ENCODE data around the gene P2RY2. TPM values are rescaled to one million over a fixed set of nuclear protein-coding genes. Genes with fewer than 3 reads are reported as not detected.

P2RY2 gene
- total RNA-seq, 2 experiments from 2014 or later, result not detected

DNA sequence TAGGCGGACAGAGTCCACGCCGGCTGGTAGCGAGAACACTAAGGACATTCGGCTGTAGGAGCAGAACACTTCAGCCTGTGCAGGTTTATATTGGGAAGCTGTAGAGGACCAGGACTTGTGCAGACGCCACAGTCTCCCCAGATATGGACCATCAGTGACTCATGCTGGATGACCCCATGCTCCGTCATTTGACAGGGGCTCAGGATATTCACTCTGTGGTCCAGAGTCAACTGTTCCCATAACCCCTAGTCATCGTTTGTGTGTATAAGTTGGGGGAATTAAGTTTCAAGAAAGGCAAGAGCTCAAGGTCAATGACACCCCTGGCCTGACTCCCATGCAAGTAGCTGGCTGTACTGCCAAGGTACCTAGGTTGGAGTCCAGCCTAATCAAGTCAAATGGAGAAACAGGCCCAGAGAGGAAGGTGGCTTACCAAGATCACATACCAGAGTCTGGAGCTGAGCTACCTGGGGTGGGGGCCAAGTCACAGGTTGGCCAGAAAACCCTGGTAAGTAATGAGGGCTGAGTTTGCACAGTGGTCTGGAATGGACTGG is 17.2 kb downstream of the P2RY2 start:
- TF ChIP-seq, protein P1, sequence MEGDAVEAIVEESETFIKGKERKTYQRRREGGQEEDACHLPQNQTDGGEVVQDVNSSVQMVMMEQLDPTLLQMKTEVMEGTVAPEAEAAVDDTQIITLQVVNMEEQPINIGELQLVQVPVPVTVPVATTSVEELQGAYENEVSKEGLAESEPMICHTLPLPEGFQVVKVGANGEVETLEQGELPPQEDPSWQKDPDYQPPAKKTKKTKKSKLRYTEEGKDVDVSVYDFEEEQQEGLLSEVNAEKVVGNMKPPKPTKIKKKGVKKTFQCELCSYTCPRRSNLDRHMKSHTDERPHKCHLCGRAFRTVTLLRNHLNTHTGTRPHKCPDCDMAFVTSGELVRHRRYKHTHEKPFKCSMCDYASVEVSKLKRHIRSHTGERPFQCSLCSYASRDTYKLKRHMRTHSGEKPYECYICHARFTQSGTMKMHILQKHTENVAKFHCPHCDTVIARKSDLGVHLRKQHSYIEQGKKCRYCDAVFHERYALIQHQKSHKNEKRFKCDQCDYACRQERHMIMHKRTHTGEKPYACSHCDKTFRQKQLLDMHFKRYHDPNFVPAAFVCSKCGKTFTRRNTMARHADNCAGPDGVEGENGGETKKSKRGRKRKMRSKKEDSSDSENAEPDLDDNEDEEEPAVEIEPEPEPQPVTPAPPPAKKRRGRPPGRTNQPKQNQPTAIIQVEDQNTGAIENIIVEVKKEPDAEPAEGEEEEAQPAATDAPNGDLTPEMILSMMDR (IDR thresholded peaks at IDR 0.05), result no peak
- DNase-seq (no peak), ATAC-seq (ENCODE audit: poor library complexity) (no peak)
- H3K27me3 Mint-ChIP-seq, result no peaks in the 10 kb centered on the region
- H3K36me3 Mint-ChIP-seq (ENCODE audit: low read depth), result no peaks in the 10 kb centered on the region
- ChIA-PET CTCF (interaction anchor here (0.6 kb wide), 1 partner anchor 1860 kb away, joined by 3 read pairs; no protein-coding TSS in a partner anchor), POLR2A (no interaction called here)
- Histone ChIP-seq H3K27ac (ENCODE audit: low read depth in 1 of 2, low read length in 2 of 2) (no peak overlapping the region), H3K36me3 (ENCODE audit: insufficient read depth, low read length) (no peaks in the 10 kb centered on the region), H3K27me3 (ENCODE audit: control insufficient read depth in 1 of 2, insufficient read depth in 2 of 2, low read length in 2 of 2) (no peaks in the 10 kb centered on the region), H3K9me3 (ENCODE audit: control insufficient read depth in 1 of 2, insufficient read depth in 1 of 2, low read length in 2 of 2) (no peaks in the 10 kb centered on the region), H3K4me3 (ENCODE audit: low read length) (no peak overlapping the region), H3K4me1 (ENCODE audit: insufficient read depth, low read length) (no peaks in the 10 kb centered on the region)
- H3K27ac Mint-ChIP-seq, result no peak overlapping the region
- intact Hi-C loops (cut with DNase I, micrococcal nuclease), result no loop called here
- H3K4me3 Mint-ChIP-seq, result no peak overlapping the region
- no peaks in the 10 kb centered on the region for H3K9me3 Mint-ChIP-seq
- no peaks in the 10 kb centered on the region for H3K4me1 Mint-ChIP-seq (ENCODE audit: low read depth)

DNA sequence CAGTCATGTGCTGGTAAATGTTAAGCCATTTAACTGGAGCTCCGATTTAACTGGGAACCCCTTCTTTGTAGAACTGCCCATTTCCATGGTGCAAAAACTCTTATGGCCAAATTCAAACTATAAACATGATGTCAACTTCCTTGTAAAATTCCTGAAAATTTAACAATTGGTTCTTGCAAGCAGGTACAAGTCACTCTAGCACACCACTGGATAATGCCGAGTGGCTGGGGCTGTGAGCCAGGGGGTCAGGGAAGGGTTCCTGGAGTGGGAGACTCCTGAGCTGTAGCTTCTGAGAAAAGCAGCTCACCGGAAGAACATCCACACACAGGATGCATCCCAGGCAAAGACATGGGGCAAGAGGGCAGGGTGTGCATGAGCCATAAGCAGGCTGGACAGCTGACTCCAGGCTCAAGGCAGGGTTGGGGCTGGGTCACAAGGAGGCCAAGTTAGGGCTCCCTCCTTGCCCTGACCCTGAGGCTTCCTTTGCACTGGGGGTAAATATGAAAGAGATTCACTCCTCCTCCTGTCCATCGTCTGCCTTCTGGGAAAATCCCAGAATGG is 18.2 kb downstream of the P2RY2 start:
- DNase-seq (no peak), ATAC-seq (ENCODE audit: poor library complexity) (no peak)
- no peaks in the 10 kb centered on the region for H3K36me3 ChIP-seq (ENCODE audit: insufficient read depth, low read length)
- H3K36me3 Mint-ChIP-seq (ENCODE audit: low read depth), result no peaks in the 10 kb centered on the region
- no peaks in the 10 kb centered on the region for H3K27me3 ChIP-seq (ENCODE audit: control insufficient read depth in 1 of 2, insufficient read depth in 2 of 2, low read length in 2 of 2)
- H3K27ac ChIP-seq (ENCODE audit: low read depth in 1 of 2, low read length in 2 of 2), result no peak overlapping the region
- H3K9me3 Mint-ChIP-seq, result no peaks in the 10 kb centered on the region
- no peak overlapping the region for H3K27ac Mint-ChIP-seq
- no peak overlapping the region for H3K4me3 Mint-ChIP-seq
- no peaks in the 10 kb centered on the region for H3K27me3 Mint-ChIP-seq
- CTCF ChIA-PET, result no interaction called here
- intact Hi-C loops (cut with DNase I, micrococcal nuclease), result no loop called here
- H3K4me3 ChIP-seq (ENCODE audit: low read length), result no peak overlapping the region
- H3K4me1 ChIP-seq (ENCODE audit: insufficient read depth, low read length), result no peaks in the 10 kb centered on the region
- TF ChIP-seq, protein P1 (IDR thresholded peaks at IDR 0.05), result no peak
- POLR2A ChIA-PET, result no interaction called here
- no peaks in the 10 kb centered on the region for H3K4me1 Mint-ChIP-seq (ENCODE audit: low read depth)
- no peaks in the 10 kb centered on the region for H3K9me3 ChIP-seq (ENCODE audit: control insufficient read depth in 1 of 2, insufficient read depth in 1 of 2, low read length in 2 of 2)

DNA sequence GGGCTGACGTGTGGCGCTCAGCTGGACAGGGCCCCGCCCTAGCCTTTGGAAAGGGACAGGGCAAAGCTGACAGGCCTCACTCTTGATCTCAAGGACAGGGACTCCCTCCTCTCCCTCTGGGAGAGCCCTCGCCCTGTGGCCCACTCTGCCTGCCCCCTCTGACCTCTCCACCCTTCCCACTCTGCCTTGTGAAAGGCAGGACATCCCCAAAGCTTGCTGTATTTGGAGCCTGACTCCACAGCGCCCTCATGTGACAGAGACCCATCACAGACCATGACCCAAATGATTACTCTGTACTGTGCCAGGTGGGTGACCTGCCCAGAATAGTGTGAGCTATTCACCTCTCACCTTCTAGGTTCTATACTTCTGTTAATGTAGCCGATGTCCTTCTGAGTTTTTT is 18.8 kb downstream of the P2RY2 start:
- H3K9me3 ChIP-seq (ENCODE audit: control insufficient read depth in 1 of 2, insufficient read depth in 1 of 2, low read length in 2 of 2), result no peaks in the 10 kb centered on the region
- intact Hi-C loops (cut with DNase I, micrococcal nuclease), result no loop called here
- POLR2A ChIA-PET, result no interaction called here
- no peak overlapping the region for H3K4me3 ChIP-seq (ENCODE audit: low read length)
- H3K36me3 Mint-ChIP-seq (ENCODE audit: low read depth), result no peaks in the 10 kb centered on the region
- no peaks in the 10 kb centered on the region for H3K4me1 ChIP-seq (ENCODE audit: insufficient read depth, low read length)
- no peak overlapping the region for H3K4me3 Mint-ChIP-seq
- H3K27me3 ChIP-seq (ENCODE audit: control insufficient read depth in 1 of 2, insufficient read depth in 2 of 2, low read length in 2 of 2), result no peaks in the 10 kb centered on the region
- no peak overlapping the region for H3K27ac Mint-ChIP-seq
- no peaks in the 10 kb centered on the region for H3K36me3 ChIP-seq (ENCODE audit: insufficient read depth, low read length)
- CTCF ChIA-PET, result no interaction called here
- no peak for ATAC-seq (ENCODE audit: poor library complexity)
- no peaks in the 10 kb centered on the region for H3K9me3 Mint-ChIP-seq
- no peak overlapping the region for H3K27ac ChIP-seq (ENCODE audit: low read depth in 1 of 2, low read length in 2 of 2)
- TF ChIP-seq, protein P1 (IDR thresholded peaks at IDR 0.05), result no peak
- no peaks in the 10 kb centered on the region for H3K4me1 Mint-ChIP-seq (ENCODE audit: low read depth)
- DNase-seq, result peak in 4 of 14 experiments; percentile 13 to 63 (median 40)
- no peaks in the 10 kb centered on the region for H3K27me3 Mint-ChIP-seq
